Activated CD4-positive, alpha-beta T cell treated with anti-CD3 and anti-CD28 coated beads, Interleukin-2, amount 10 ng/mL, durations not matched to agents 7 days and 5 days (primary cell): Measurements from ENCODE around the gene MARCO. TPM values are rescaled to one million over a fixed set of nuclear protein-coding genes. Genes with fewer than 3 reads are reported as not detected.
"Not testable (repeated sequence)": the region's sequence is repeated elsewhere in the genome, so short reads cannot be mapped to it uniquely, and the experiment has no call there.

Experiments used
- CTCF ChIA-PET: fragments of 350-600 bp; sonication (Branson Sonifier 250); formaldehyde crosslinking; loops from one replicate; lab custom pipeline; 2021; ENCODE audit warnings: antibody characterized with exemption; lab: Charles Lee
- POLR2A ChIA-PET: fragments of 350-600 bp; sonication (Branson Sonifier 250); formaldehyde crosslinking; loops from one replicate; lab custom pipeline; 2021; ENCODE audit warnings: antibody characterized with exemption; lab: Charles Lee
- DNase-seq: peaks from one replicate; pipeline ENCODE4 v3.0.0-alpha.2; 2020
- H3K27ac Mint-ChIP-seq: one replicate; pipeline ENCODE4 v1.8.0; 2021; ENCODE audit warnings: mild to moderate bottlenecking, moderate library complexity, mixed read lengths
- H3K27me3 Mint-ChIP-seq: one replicate; pipeline ENCODE4 v1.8.0; 2021; ENCODE audit warnings: mixed read lengths
- H3K36me3 Mint-ChIP-seq: one replicate; pipeline ENCODE4 v1.8.0; 2021; ENCODE audit warnings: low read depth, mixed read lengths
- H3K4me1 Mint-ChIP-seq: one replicate; pipeline ENCODE4 v1.8.0; 2021; ENCODE audit warnings: mixed read lengths
- H3K4me3 Mint-ChIP-seq: one replicate; pipeline ENCODE4 v1.8.0; 2021; ENCODE audit warnings: mild to moderate bottlenecking, moderate library complexity, mixed read lengths
- H3K9me3 Mint-ChIP-seq: one replicate; pipeline ENCODE4 v1.8.0; 2021; ENCODE audit warnings: mixed read lengths
- total RNA-seq, 2 experiments: library from RNA; stranded (reverse); gene quantifications; one replicate each; pipeline ENCODE4 v1.2.3, GENCODE V29; 2021

The MARCO gene
- total RNA-seq, 2 experiments from 2014 or later: not detected

DNA sequence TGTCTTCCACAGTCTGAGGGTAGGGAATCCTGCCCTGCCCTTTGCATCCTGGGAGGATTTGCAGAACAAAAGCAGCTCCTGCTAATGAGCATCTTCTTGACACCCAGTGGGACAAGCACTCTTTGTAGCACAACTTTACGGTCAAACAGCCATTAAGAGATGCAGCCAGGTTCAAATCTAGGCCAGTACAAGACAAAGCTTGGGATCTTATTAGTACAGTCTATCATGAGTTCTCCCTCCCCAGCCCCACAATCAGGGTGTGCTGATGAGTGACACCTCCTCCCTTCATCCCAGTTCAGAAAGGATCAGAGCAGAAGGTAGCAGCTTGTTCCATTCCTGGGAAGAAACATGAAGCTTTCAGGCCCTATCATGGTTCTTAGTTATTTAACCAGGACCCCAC is 41.9 kb downstream of the MARCO start:
- ChIA-PET POLR2A (no interaction called here), CTCF (no interaction called here)
- no peaks in the 10 kb centered on the region for H3K9me3 Mint-ChIP-seq

DNA sequence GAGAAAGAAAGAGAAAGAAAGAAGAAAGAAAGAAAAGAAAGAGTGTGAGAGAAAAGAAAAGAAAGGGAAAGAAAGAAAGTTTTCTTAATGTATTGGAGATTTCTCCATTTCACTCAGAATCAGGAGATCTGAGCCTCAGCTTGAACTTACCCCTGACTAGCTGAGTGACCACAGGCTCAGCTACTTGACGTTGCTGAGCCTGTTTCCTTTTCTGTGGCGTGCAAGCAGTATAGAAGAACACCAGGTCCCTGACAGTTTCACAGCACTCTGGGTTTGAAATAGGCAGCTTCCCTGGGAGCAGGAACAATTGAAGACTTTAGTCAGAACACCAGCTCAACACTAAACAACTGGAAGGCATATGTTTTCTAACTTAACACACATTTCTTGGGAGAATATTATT is 44.7 kb downstream of the MARCO start:
- Mint-ChIP-seq H3K4me3 (no peak overlapping the region), H3K9me3 (no peaks in the 10 kb centered on the region), H3K4me1 (no peaks in the 10 kb centered on the region), H3K27ac (no peak overlapping the region), H3K27me3 (peaks cover 5% of the 10 kb centered on the region), H3K36me3 (no peaks in the 10 kb centered on the region)
- POLR2A ChIA-PET: no interaction called here
- no peak for DNase-seq
- CTCF ChIA-PET: no interaction called here

More for the DNA sequence above, 41.9 kb downstream of the MARCO start:
- no peaks in the 10 kb centered on the region for H3K36me3 Mint-ChIP-seq
- no peak overlapping the region for H3K4me3 Mint-ChIP-seq
- H3K4me1 Mint-ChIP-seq: no peaks in the 10 kb centered on the region
- H3K27ac Mint-ChIP-seq: no peak overlapping the region
- DNase-seq: no peak
- peaks cover 5% of the 10 kb centered on the region for H3K27me3 Mint-ChIP-seq

DNA sequence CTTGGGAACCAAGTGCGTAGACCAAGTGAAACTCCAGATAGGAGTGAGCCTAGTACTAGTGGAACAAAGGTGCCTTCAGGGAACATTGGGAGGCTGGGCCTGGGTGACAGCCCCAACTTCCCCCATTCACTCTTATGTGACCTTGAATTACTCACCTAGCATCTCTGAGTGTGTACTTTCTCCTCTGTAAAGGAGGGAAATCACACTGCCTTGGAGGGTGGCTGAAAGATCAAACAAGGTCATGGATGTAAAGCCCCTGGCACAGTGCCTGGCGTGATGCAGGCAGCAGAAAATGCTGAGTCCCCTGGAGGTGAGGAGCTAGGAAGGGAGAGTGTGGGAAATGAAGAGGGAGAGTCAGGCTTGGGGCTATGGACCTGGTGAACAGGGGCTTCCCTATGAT is 45.9 kb downstream of the MARCO start:
- no peak overlapping the region for H3K27ac Mint-ChIP-seq
- H3K4me1 Mint-ChIP-seq: peaks cover 2% of the 10 kb centered on the region
- ChIA-PET CTCF (no interaction called here), POLR2A (no interaction called here)
- H3K27me3 Mint-ChIP-seq: peaks cover 7% of the 10 kb centered on the region
- DNase-seq: no peak
- no peaks in the 10 kb centered on the region for H3K36me3 Mint-ChIP-seq
- no peak overlapping the region for H3K4me3 Mint-ChIP-seq
- H3K9me3 Mint-ChIP-seq: no peaks in the 10 kb centered on the region

DNA sequence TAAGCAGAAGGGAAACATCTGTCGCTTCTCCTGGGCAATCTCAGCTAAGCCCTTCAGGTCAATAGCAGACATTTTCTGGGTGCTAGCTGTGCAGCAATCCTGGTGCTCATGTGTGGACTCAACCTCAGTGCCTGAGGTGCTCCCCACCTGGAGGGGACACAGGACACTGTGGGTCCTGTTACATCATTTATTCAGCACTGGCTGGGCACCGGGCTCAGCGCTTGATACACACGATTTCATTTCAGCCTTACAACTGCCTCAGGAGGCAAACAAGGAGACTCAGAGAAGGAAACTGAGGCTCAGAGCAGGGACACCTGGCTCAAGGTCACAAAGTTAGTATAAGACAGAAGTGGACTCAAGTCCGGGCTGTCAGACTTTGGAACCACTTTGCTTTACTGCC is 46.7 kb downstream of the MARCO start:
- H3K36me3 Mint-ChIP-seq: no peaks in the 10 kb centered on the region
- H3K4me1 Mint-ChIP-seq: peaks cover 10% of the 10 kb centered on the region
- no peak overlapping the region for H3K4me3 Mint-ChIP-seq
- POLR2A ChIA-PET: no interaction called here
- no peak for DNase-seq
- no peaks in the 10 kb centered on the region for H3K9me3 Mint-ChIP-seq
- H3K27ac Mint-ChIP-seq: no peak overlapping the region
- peaks cover 7% of the 10 kb centered on the region for H3K27me3 Mint-ChIP-seq
- CTCF ChIA-PET: no interaction called here

DNA sequence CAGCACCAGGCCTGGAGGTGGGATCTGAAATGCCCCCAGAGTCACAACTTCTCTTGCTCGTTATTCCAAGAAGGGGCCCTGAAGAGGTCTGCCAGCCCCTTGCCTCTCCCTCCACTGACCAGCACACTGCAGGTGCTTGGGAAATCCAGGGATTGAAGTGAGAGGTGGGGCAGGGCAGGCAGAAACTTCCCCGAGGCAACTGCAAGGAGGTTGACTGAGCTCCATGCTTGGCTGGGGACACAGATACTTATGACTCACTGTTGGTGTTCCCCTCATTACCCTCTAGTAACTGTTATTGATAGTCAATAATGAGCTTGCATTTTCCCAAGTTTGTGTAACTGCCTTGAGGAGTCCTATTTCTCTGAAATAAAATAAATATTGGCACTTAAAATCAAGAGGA is 47.5 kb downstream of the MARCO start:
- Mint-ChIP-seq H3K4me1 (peaks cover 13% of the 10 kb centered on the region), H3K27ac (no peak overlapping the region), H3K27me3 (peaks cover 7% of the 10 kb centered on the region), H3K36me3 (no peaks in the 10 kb centered on the region), H3K9me3 (no peaks in the 10 kb centered on the region), H3K4me3 (no peak overlapping the region)
- no peak for DNase-seq
- ChIA-PET CTCF (no interaction called here), POLR2A (no interaction called here)

DNA sequence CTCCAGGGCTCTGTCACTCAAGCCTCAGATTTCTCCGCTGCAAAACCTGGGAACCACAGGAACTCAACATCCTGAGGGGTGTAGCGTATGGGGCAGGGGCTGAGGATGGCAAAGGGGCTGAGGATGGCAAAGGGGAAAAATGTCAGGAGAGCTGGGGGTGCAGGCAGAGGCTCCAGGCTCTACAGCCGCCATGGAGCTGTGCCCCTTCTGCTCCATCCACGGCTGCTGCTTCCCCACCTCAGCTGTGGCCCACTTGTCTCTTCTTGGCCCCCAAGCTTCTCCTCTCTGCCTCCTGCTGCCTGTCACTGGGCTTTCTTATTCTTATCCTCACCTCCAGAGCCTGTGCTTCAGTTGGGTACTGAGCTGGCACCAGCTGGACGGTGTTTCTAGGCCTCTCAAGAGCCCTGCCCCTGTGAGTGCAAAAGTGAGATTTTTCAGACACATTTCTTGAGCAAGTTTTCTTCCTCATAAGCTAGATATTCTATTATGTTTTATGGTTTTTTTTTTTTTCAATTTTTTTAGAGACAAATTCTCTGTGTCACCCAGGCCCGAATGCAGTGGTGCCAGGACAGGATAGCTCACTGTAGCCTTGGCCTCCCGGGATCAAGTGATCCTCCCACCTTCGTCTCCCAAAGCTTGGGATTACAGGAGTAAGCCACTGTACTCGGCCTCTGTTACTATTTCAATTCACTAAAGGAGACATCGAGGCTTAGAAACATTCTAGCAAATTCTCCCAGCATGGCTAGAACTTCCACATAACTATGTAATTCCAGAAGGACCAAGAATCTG is 49.0 kb downstream of the MARCO start:
- Mint-ChIP-seq H3K4me3 (no peak overlapping the region), H3K27me3 (peaks cover 7% of the 10 kb centered on the region), H3K9me3 (no peaks in the 10 kb centered on the region), H3K4me1 (peaks cover 13% of the 10 kb centered on the region), H3K36me3 (no peaks in the 10 kb centered on the region), H3K27ac (no peak overlapping the region)
- POLR2A ChIA-PET: interaction anchor here (0.6 kb wide), 1 partner anchor 109 kb away, joined by 3 read pairs; no protein-coding TSS in a partner anchor
- no peak for DNase-seq
- CTCF ChIA-PET: interaction anchor here (0.7 kb wide), 1 partner anchor 150 kb away, joined by 4 read pairs; no protein-coding TSS in a partner anchor

DNA sequence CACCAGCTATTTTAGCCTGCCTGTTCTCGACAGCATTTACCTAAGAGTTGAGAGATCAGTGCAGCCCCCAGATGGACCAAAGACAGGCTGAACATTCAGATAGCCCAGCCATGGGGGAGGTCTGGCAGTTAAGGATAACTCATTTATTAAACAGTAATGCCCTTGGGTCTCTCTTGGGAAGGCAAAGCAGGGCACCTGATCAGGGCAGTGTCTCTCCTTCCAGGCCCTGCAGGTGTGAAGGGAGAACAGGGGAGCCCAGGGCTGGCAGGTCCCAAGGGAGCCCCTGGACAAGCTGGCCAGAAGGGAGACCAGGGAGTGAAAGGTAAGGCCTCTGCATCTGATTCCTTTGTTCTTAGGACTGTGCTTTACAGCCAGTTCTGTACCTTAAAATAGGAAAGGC is 49.6 kb downstream of the MARCO start:
- CTCF ChIA-PET: interaction anchor here (0.7 kb wide), 1 partner anchor 149 kb away, joined by 4 read pairs; no protein-coding TSS in a partner anchor
- no peak overlapping the region for H3K4me3 Mint-ChIP-seq
- DNase-seq: no peak
- peaks cover 13% of the 10 kb centered on the region for H3K4me1 Mint-ChIP-seq
- POLR2A ChIA-PET: interaction anchor here (0.6 kb wide), 1 partner anchor 109 kb away, joined by 3 read pairs; no protein-coding TSS in a partner anchor
- H3K27ac Mint-ChIP-seq: no peak overlapping the region
- H3K36me3 Mint-ChIP-seq: no peaks in the 10 kb centered on the region
- H3K9me3 Mint-ChIP-seq: no peaks in the 10 kb centered on the region
- peaks cover 7% of the 10 kb centered on the region for H3K27me3 Mint-ChIP-seq

DNA sequence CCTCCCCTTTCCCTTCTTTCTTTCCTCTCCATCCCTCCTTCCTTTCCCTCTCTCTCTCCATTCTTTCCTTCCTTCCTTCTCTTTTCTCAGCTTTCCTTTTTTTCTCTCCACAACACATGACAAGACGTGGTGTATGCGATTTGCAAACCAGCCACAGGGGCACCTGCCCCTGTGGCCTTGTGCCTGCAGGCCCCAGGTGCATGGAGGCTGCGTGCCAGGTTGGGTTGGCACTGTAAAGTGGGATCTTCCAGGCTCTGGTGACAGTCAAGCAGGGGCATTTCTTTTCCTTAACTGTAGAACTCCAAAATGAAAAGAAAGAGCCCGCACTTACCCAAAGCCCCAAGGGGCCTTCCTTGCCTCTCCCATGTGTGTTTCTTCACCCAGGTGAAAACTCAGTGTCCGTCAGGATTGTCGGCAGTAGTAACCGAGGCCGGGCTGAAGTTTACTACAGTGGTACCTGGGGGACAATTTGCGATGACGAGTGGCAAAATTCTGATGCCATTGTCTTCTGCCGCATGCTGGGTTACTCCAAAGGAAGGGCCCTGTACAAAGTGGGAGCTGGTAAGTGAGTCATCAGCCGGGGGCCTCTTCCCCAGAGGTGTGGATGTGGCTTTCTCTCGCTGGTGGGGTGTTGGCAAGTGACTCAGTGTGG is 50.9 kb downstream of the MARCO start:
- ChIA-PET POLR2A (no interaction called here), CTCF (no interaction called here)
- Mint-ChIP-seq H3K9me3 (no peaks in the 10 kb centered on the region), H3K27me3 (peaks cover 3% of the 10 kb centered on the region), H3K36me3 (no peaks in the 10 kb centered on the region), H3K4me3 (no peak overlapping the region), H3K4me1 (peaks cover 13% of the 10 kb centered on the region), H3K27ac (no peak overlapping the region)
- peak; percentile 16 for DNase-seq

DNA sequence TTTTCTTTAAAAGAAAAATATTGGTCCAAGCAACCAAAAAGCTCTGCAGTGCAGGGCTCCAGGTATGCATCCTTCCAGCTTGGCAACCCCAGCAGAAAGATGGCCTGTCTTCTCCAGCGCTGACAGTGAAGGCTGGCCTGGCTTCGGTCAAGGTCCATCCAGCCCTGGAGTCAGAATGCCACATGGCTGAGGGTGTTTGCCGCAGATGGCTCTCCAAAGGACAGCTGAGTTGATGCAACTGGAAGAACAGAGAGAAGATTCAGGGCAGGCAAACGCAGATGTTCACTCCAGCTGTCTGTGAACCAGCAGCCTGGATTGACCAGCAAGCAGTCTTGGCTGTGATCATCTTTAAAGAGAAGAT is 51.4 kb downstream of the MARCO start:
- Mint-ChIP-seq H3K4me1 (peaks cover 13% of the 10 kb centered on the region), H3K36me3 (no peaks in the 10 kb centered on the region), H3K9me3 (no peaks in the 10 kb centered on the region), H3K4me3 (no peak overlapping the region), H3K27ac (no peak overlapping the region), H3K27me3 (peaks cover 3% of the 10 kb centered on the region)
- ChIA-PET POLR2A (no interaction called here), CTCF (no interaction called here)
- no peak for DNase-seq

DNA sequence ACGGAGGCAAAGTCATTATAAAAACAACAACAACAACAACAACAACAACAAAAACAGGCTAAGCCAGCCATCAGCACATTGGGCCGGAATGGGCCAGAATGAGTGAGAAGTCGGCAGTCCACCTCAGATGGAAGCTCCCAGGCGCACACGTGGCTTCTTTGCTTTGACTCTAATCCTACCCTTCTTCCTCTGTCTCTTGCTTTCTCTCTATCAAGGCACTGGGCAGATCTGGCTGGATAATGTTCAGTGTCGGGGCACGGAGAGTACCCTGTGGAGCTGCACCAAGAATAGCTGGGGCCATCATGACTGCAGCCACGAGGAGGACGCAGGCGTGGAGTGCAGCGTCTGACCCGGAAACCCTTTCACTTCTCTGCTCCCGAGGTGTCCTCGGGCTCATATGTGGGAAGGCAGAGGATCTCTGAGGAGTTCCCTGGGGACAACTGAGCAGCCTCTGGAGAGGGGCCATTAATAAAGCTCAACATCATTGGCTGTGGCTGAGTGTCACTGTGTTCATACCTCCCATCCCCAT is 52.2 kb downstream of the MARCO start:
- CTCF ChIA-PET: no interaction called here
- Mint-ChIP-seq H3K27ac (no peak overlapping the region), H3K4me3 (no peak overlapping the region), H3K27me3 (peaks cover 3% of the 10 kb centered on the region), H3K9me3 (no peaks in the 10 kb centered on the region), H3K36me3 (no peaks in the 10 kb centered on the region), H3K4me1 (peaks cover 13% of the 10 kb centered on the region)
- no peak for DNase-seq
- POLR2A ChIA-PET: no interaction called here

DNA sequence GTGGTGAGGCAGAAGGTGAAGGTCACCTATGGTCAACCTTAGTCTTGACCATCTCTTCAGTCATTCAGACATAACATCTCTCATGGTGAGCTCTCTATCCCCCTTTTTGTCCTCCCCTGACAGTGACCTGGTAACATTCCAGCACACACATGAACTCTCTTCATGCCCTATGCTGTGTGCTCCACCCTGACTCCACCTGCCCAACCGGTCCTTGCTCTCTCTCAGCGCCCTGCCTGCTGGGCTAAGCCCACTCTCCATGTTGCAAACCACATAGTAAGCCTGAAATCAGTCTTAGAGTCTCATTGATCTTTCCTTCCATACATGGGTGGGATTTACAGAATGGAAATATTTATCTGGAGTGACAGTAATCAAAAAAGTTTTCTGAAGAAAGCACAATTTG is 52.8 kb downstream of the MARCO start:
- Mint-ChIP-seq H3K4me1 (peaks cover 13% of the 10 kb centered on the region), H3K36me3 (no peaks in the 10 kb centered on the region), H3K27ac (no peak overlapping the region), H3K9me3 (no peaks in the 10 kb centered on the region), H3K27me3 (peaks cover 3% of the 10 kb centered on the region), H3K4me3 (no peak overlapping the region)
- ChIA-PET POLR2A (no interaction called here), CTCF (no interaction called here)
- no peak for DNase-seq

DNA sequence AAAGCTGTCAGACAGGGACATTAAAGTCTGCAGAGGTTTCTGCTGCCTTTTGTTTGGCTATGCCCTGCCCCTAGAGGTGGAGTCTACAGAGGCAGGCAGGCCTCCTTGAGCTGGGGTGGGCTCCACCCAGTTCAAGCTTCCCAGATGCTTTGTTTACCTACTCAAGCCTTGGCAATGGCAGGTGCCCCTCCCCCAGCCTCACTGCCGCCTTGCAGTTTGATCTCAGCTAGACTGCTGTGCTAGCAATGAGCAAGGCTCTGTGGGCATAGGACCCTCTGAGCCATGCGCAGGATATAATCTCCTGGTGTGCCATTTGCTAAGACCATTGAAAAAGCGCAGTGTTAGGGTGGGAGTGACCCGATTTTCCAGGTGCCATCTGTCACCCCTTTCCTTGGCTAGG is 61.9 kb downstream of the MARCO start:
- H3K27ac Mint-ChIP-seq, CTCF ChIA-PET, H3K27me3 Mint-ChIP-seq, POLR2A ChIA-PET, H3K4me1 Mint-ChIP-seq, DNase-seq, H3K9me3 Mint-ChIP-seq, H3K36me3 Mint-ChIP-seq, H3K4me3 Mint-ChIP-seq: not testable (repeated sequence)

DNA sequence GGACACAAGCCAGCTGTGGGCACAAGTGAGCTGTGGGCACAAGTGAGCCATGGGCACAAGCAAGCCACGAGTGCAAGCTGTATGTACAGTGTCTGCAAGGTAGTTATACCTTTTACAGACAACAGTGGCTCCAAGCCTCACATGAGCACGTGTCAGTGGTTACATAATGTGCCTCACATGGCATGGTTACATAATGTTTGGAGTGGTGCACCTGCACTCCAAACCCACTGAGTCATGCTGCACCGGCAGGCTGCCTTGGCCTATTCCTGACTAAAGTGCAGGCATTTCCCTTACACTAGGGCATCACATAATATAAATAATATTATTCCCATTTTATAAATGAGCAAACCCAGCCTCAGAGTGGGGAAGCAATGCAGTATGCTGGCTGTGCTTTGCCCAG is 62.6 kb downstream of the MARCO start:
- CTCF ChIA-PET: no interaction called here
- POLR2A ChIA-PET: no interaction called here
- Mint-ChIP-seq H3K36me3 (no peaks in the 10 kb centered on the region), H3K4me1 (no peaks in the 10 kb centered on the region), H3K9me3 (no peaks in the 10 kb centered on the region), H3K27ac (no peak overlapping the region), H3K27me3 (no peaks in the 10 kb centered on the region), H3K4me3 (no peak overlapping the region)
- no peak for DNase-seq
